H1 (cell line): Measurements from ENCODE around the gene PRR29.

ENCODE experiments used
- CTCF ChIP-seq, 3 experiments: IDR thresholded peaks; 1 replicate in 2 of 3; 2 replicates in 1 of 3; pipeline versions ENCODE4 v1.5.1 to v1.6.1; 2011; ENCODE audit warnings: low read length in 3 of 3, mild to moderate bottlenecking in 3 of 3, inconsistent platforms in 2 of 3, low read depth in 1 of 3, moderate library complexity in 1 of 3; ENCODE audit not compliant: insufficient read depth in 1 of 3; ENCODE audit errors: control extremely low read depth in 1 of 3
- EP300 ChIP-seq, 2 experiments: IDR thresholded peaks; 1 replicate in 1 of 2; 2 replicates in 1 of 2; pipeline ENCODE4 v1.6.1; 2011 to 2012; ENCODE audit warnings: low read depth in 2 of 2, low read length in 2 of 2, mild to moderate bottlenecking in 2 of 2, borderline replicate concordance in 1 of 2, inconsistent platforms in 1 of 2, moderate library complexity in 1 of 2
- HDAC2 ChIP-seq, 2 experiments: fragments of 300-600 bp in 1 of 2; sonication (generic) in 1 of 2; IDR thresholded peaks; 2 replicates each; pipeline ENCODE4 v1.6.1; 2011 to 2012; ENCODE audit warnings: low read depth in 2 of 2, low read length in 2 of 2, mild to moderate bottlenecking in 2 of 2, moderate library complexity in 2 of 2, borderline replicate concordance in 1 of 2, inconsistent platforms in 1 of 2
- JUN ChIP-seq: IDR thresholded peaks from 2 replicates; pipeline ENCODE4 v1.6.1; 2011; ENCODE audit warnings: low read depth, mild to moderate bottlenecking, improper control_type of control experiment, low read length
- MAFK ChIP-seq: IDR thresholded peaks from 2 replicates; pipeline ENCODE4 v1.6.1; 2012; ENCODE audit warnings: low read depth, mild to moderate bottlenecking, improper control_type of control experiment, low read length
- MAX ChIP-seq: IDR thresholded peaks from 2 replicates; pipeline ENCODE4 v1.6.1; 2012; ENCODE audit warnings: inconsistent platforms
- POLR2AphosphoS5 ChIP-seq: IDR thresholded peaks from 2 replicates; pipeline ENCODE4 v1.6.1; 2011; ENCODE audit warnings: low read depth, low read length
- RAD21 ChIP-seq, 2 experiments: IDR thresholded peaks in 1 of 2; conservative IDR thresholded peaks in 1 of 2; 2 replicates each; pipeline ENCODE4 v1.6.1; 2011; ENCODE audit warnings: low read depth in 2 of 2, low read length in 2 of 2, improper control_type of control experiment in 1 of 2, inconsistent platforms in 1 of 2, mild to moderate bottlenecking in 1 of 2, moderate library complexity in 1 of 2
- RFX5 ChIP-seq: IDR thresholded peaks from 2 replicates; pipeline ENCODE4 v1.6.1; 2011; ENCODE audit warnings: low read depth, low read length, improper control_type of control experiment, borderline replicate concordance
- RXRA ChIP-seq: IDR thresholded peaks from 2 replicates; pipeline ENCODE4 v1.6.1; 2011; ENCODE audit warnings: low read depth, mild to moderate bottlenecking, low read length, moderate library complexity; ENCODE audit not compliant: insufficient read depth

GRCh38 chr17:63995626-63996025 is 2.5 kb upstream of the PRR29 start:
- TF ChIP-seq CTCF (IDR thresholded peaks at IDR 0.05; ENCODE audit: control extremely low read depth in 1 of 3, insufficient read depth in 1 of 3, low read depth in 1 of 3, low read length in 3 of 3) (no peak), RAD21 (IDR thresholded peaks at IDR 0.05 in 1 of 2, conservative IDR thresholded peaks at IDR 0.05 in 1 of 2; ENCODE audit: low read depth in 2 of 2, low read length in 2 of 2) (no peak), RFX5 (no peak), EP300 (IDR thresholded peaks at IDR 0.05; ENCODE audit: borderline replicate concordance in 1 of 2, low read depth in 2 of 2, low read length in 2 of 2) (no peak), MAX (no peak), HDAC2 (IDR thresholded peaks at IDR 0.05; ENCODE audit: borderline replicate concordance in 1 of 2, low read depth in 2 of 2, low read length in 2 of 2) (no peak), JUN (no peak), POLR2AphosphoS5 (no peak), RXRA (no peak), MAFK (no peak)
